ENCODE results near the gene SNAPC2. TPM values are rescaled to one million over a fixed set of nuclear protein-coding genes. Genes with fewer than 3 reads are reported as not detected.

The SNAPC2 gene
- polyA plus RNA-seq, 1 of the 3 experiments (the other 2 are of a cell fraction): 38.7 TPM

DNA sequence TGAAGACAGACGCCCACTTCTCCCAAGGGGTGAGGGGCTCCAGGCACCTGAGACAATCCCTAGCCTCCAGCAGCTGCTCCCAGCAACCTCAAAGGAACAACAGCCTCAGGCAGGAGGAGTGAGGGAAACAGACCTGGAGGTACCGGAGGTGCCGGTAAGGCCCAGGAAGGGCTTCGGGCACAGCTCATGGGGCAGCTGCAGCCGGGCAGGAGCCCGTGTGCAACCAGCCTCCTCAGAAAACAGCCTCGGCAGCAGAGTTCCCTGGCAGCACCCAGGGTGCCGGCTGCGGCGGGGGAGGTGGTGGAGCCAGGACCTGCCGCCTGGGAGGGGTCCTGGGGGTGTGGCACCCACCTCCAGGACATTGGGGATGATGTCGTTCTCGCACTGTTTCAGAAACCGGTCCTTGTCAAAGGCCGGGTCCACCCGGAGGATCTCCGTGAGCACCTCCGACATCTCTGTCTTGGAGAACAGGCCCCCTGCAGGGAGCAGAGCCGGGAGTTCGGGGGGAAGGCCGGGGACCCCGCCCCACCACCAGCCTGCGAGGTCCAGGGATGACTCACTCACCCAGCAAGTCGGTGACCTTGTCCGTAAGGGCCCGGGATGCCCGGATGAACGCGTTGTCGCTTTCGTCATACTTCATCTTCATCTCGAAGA, 12.3 kb downstream of the SNAPC2 start:
- no peaks in the 10 kb centered on the region for H3K27me3 ChIP-seq (ENCODE audit: insufficient read depth)
- H3K36me3 ChIP-seq (replicated peaks in 1 of 2; ENCODE audit: control insufficient read depth in 1 of 2, insufficient read depth in 2 of 2, low read length in 1 of 2): peaks cover 32 to 41% of the 10 kb centered on the region in 2 experiments
- ChIA-PET POLR2A (interaction anchor here (1.3 kb wide), 1 partner anchor 12 kb away, joined by 3 read pairs; no protein-coding TSS in a partner anchor), CTCF (interaction anchor here (6.7 kb wide), 1 partner anchor 11 kb away, joined by 69 read pairs; the partner anchor contains the start of gene TIMM44)
- no peak overlapping the region for H3K27ac ChIP-seq (ENCODE audit: low read depth in 2 of 2, low read length in 1 of 2)
- no peaks in the 10 kb centered on the region for H3K9me2 ChIP-seq
- H4K20me1 ChIP-seq (ENCODE audit: insufficient read depth): peaks cover 3% of the 10 kb centered on the region; the same call in 1 of the 2 replicates
- DNase-seq: no peak
- no peak overlapping the region for H2AFZ ChIP-seq (ENCODE audit: low read depth)
- no peaks in the 10 kb centered on the region for H3K79me2 ChIP-seq (ENCODE audit: insufficient read depth)
- peaks cover 23 to 30% of the 10 kb centered on the region in 2 experiments for H3K4me1 ChIP-seq (ENCODE audit: control insufficient read depth in 1 of 2, insufficient read depth in 2 of 2, low read depth in 1 of 2, low read length in 1 of 2)
- H3F3A ChIP-seq (replicated peaks; ENCODE audit: insufficient read depth): peaks cover 37% of the 10 kb centered on the region
- TF ChIP-seq POLR2AphosphoS5 (IDR thresholded peaks at IDR 0.05; ENCODE audit: low read depth, low read length) (no peak), RAD21 (IDR thresholded peaks at IDR 0.05; ENCODE audit: low read length) (no peak), SMC3 (IDR thresholded peaks at IDR 0.05; ENCODE audit: low read depth, low read length) (no peak), JUND (IDR thresholded peaks at IDR 0.05) (no peak), YY1 (IDR thresholded peaks at IDR 0.05; ENCODE audit: low read depth) (no peak), GABPA (IDR thresholded peaks at IDR 0.05; ENCODE audit: low read depth) (no peak), SIN3A (IDR thresholded peaks at IDR 0.05; ENCODE audit: borderline replicate concordance, low read depth, low read length) (no peak)
- TF ChIP-seq, protein P1, sequence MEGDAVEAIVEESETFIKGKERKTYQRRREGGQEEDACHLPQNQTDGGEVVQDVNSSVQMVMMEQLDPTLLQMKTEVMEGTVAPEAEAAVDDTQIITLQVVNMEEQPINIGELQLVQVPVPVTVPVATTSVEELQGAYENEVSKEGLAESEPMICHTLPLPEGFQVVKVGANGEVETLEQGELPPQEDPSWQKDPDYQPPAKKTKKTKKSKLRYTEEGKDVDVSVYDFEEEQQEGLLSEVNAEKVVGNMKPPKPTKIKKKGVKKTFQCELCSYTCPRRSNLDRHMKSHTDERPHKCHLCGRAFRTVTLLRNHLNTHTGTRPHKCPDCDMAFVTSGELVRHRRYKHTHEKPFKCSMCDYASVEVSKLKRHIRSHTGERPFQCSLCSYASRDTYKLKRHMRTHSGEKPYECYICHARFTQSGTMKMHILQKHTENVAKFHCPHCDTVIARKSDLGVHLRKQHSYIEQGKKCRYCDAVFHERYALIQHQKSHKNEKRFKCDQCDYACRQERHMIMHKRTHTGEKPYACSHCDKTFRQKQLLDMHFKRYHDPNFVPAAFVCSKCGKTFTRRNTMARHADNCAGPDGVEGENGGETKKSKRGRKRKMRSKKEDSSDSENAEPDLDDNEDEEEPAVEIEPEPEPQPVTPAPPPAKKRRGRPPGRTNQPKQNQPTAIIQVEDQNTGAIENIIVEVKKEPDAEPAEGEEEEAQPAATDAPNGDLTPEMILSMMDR (IDR thresholded peaks at IDR 0.05): no peak
- WGBS (ENCODE audit: low lambda C conversion rate): 90% methylated on average over 2 of the region's 32 CpGs
- H3K9ac ChIP-seq: no peak overlapping the region
- no peak overlapping the region for H3K4me2 ChIP-seq
- no peak overlapping the region for H3K4me3 ChIP-seq (ENCODE audit: low read depth in 2 of 2, low read length in 1 of 2)
- no peaks in the 10 kb centered on the region for H3K9me3 ChIP-seq

DNA sequence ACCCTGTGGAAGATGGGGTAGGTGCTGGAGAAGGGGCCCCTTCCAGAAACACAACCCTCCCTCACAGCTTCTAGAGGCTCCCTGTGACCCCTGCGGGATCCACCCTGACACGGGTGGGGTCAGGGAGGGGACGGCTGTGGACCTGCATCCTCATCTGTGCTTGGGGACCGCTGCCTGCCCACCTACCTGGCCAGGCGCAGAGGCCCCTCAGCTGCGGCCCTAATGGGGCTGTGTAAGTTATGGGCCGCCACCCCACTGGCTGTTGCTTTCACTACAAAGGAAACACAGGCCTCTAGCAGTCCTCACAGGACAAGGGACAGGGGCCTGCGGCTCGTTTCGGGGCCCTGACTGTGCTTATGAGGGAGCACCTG, 12.8 kb downstream of the SNAPC2 start:
- Histone ChIP-seq H3K9me3 (no peaks in the 10 kb centered on the region), H3K4me2 (no peak overlapping the region), H3K9me2 (no peaks in the 10 kb centered on the region), H3K27me3 (ENCODE audit: insufficient read depth) (no peaks in the 10 kb centered on the region), H3K4me1 (ENCODE audit: control insufficient read depth in 1 of 2, insufficient read depth in 2 of 2, low read depth in 1 of 2, low read length in 1 of 2) (peaks cover 17 to 25% of the 10 kb centered on the region in 2 experiments), H3K4me3 (ENCODE audit: low read depth in 2 of 2, low read length in 1 of 2) (no peak overlapping the region), H4K20me1 (ENCODE audit: insufficient read depth) (peaks cover 3% of the 10 kb centered on the region; the same call in 1 of the 2 replicates), H3K36me3 (replicated peaks in 1 of 2; ENCODE audit: control insufficient read depth in 1 of 2, insufficient read depth in 2 of 2, low read length in 1 of 2) (peaks cover 33 to 43% of the 10 kb centered on the region in 2 experiments), H3K79me2 (ENCODE audit: insufficient read depth) (no peaks in the 10 kb centered on the region), H3K27ac (ENCODE audit: low read depth in 2 of 2, low read length in 1 of 2) (no peak overlapping the region), H2AFZ (ENCODE audit: low read depth) (no peak overlapping the region), H3F3A (replicated peaks; ENCODE audit: insufficient read depth) (peaks cover 32% of the 10 kb centered on the region), H3K9ac (no peak overlapping the region)
- TF ChIP-seq GATA2 (CRISPR knock-in tag; IDR thresholded peaks at IDR 0.05) (no peak), EZH2phosphoT487 (IDR thresholded peaks at IDR 0.05; ENCODE audit: borderline replicate concordance, low read depth) (no peak), RCOR1 (IDR thresholded peaks at IDR 0.05; ENCODE audit: low read length) (no peak), SIN3A (IDR thresholded peaks at IDR 0.05; ENCODE audit: borderline replicate concordance, low read depth, low read length) (no peak)
- TF ChIP-seq, protein P2, sequence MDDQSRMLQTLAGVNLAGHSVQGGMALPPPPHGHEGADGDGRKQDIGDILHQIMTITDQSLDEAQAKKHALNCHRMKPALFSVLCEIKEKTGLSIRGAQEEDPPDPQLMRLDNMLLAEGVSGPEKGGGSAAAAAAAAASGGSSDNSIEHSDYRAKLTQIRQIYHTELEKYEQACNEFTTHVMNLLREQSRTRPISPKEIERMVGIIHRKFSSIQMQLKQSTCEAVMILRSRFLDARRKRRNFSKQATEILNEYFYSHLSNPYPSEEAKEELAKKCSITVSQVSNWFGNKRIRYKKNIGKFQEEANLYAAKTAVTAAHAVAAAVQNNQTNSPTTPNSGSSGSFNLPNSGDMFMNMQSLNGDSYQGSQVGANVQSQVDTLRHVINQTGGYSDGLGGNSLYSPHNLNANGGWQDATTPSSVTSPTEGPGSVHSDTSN (IDR thresholded peaks at IDR 0.05): no peak
- ChIA-PET CTCF (no interaction called here), POLR2A (interaction anchor here (1.3 kb wide), 1 partner anchor 11 kb away, joined by 3 read pairs; no protein-coding TSS in a partner anchor)
- DNase-seq: no peak
- WGBS (ENCODE audit: low lambda C conversion rate): 93% methylated on average over 3 of the region's 10 CpGs
